GM12875 (cell line): Measurements from ENCODE around the gene CCNC.

ENCODE experiments used
- H3K4me3 ChIP-seq: one replicate; pipeline ENCODE4 v1.5.1; 2011; ENCODE audit warnings: low read depth, low read length, control low read depth
- CTCF ChIP-seq: IDR thresholded peaks from 2 replicates; pipeline ENCODE4 v1.5.1; 2011; ENCODE audit warnings: low read depth, mild to moderate bottlenecking, control low read depth, inconsistent platforms, low read length, moderate library complexity, borderline replicate concordance; ENCODE audit not compliant: insufficient read depth

Gene CCNC

GRCh38 chr6:99553888-99554287 lies 14.6 kb downstream of the CCNC start:
- no peak overlapping the region for H3K4me3 ChIP-seq
- no peak for TF ChIP-seq CTCF

- no peak for TF ChIP-seq CTCF
- H3K4me3 ChIP-seq = no peak overlapping the region
Measured at GRCh38 chr6:99550046-99550748, 18.3 kb downstream of the CCNC start.

GRCh38 chr6:99548706-99549105 lies 19.8 kb downstream of the CCNC start:
- no peak for TF ChIP-seq CTCF
- no peak overlapping the region for H3K4me3 ChIP-seq

GRCh38 chr6:99547526-99547925 lies 20.9 kb downstream of the CCNC start:
- no peak overlapping the region for H3K4me3 ChIP-seq
- TF ChIP-seq CTCF = no peak

- TF ChIP-seq CTCF = no peak
- no peak overlapping the region for H3K4me3 ChIP-seq
Measured at GRCh38 chr6:99545442-99545841, 23.0 kb downstream of the CCNC start.

GRCh38 chr6:99543968-99544367 lies 24.5 kb downstream of the CCNC start:
- H3K4me3 ChIP-seq = no peak overlapping the region
- no peak for TF ChIP-seq CTCF

- TF ChIP-seq CTCF = no peak
- H3K4me3 ChIP-seq = no peak overlapping the region
Measured at GRCh38 chr6:99530627-99531026, 37.8 kb downstream of the CCNC start.
